HL-60 (cell line): Measurements from ENCODE around the gene HOXD12.

ENCODE experiments used
- DNase-seq, 2 experiments: peaks; one replicate each; pipeline ENCODE4 v3.0.0-alpha.2; 2010 to 2020; ENCODE audit warnings: low read depth in 1 of 2, low spot score in 1 of 2
- H3K27ac ChIP-seq: fragments of 250-450 bp; sonication (Bioruptor Pico); replicated peaks from 2 replicates; pipeline ENCODE4 v1.5.1; 2020; ENCODE audit warnings: mild to moderate bottlenecking, moderate library complexity
- H3K27me3 ChIP-seq: fragments of 250-450 bp; sonication (Bioruptor Pico); 2 replicates; pipeline ENCODE4 v1.5.1; 2021; ENCODE audit warnings: mild to moderate bottlenecking, moderate library complexity; ENCODE audit not compliant: insufficient read depth, poor library complexity, severe bottlenecking
- H3K4me3 ChIP-seq: replicated peaks from 2 replicates; pipeline ENCODE4 v1.5.1; 2011; ENCODE audit warnings: mild to moderate bottlenecking, control low read depth, low read length; ENCODE audit not compliant: insufficient read depth
- GABPA ChIP-seq: IDR thresholded peaks from 2 replicates; pipeline ENCODE4 v1.6.1; 2012; ENCODE audit warnings: low read depth
- POLR2AphosphoS5 ChIP-seq: IDR thresholded peaks from 2 replicates; pipeline ENCODE4 v1.6.1; 2012; ENCODE audit warnings: low read depth
- SPI1 ChIP-seq: IDR thresholded peaks from 2 replicates; pipeline ENCODE4 v1.6.1; 2012; ENCODE audit warnings: low read depth, mild to moderate bottlenecking, borderline replicate concordance
- TF ChIP-seq, protein P1 (sequence below): IDR thresholded peaks from 2 replicates; pipeline ENCODE4 v1.6.1; 2012; ENCODE audit warnings: low read depth; ENCODE audit not compliant: insufficient replicate concordance
- TF ChIP-seq, protein P2 (sequence below): IDR thresholded peaks from one replicate; pipeline ENCODE4 v1.5.1; 2011; ENCODE audit warnings: low read length, control low read depth, inconsistent platforms; ENCODE audit not compliant: insufficient read depth

The HOXD12 gene

DNA sequence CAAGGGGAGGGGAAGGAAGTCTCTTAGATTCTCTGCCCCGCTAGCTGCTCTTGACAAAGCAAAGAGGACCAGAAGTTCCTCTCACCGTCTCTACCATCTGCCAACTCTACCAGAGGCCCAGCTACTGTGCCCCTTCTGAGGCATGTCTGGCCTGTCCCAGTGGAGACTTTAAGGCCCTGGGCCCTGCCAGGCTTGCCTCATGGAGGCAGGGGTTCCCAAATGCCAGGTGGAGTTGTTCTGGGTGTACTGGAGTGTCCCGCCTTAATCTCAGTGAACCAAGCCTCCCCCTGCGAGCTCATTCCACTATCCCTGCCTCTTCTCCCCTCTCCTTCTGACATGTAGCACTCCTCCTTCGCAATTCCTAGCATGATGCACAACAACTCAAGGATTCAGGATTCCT, 2.2 kb downstream of the HOXD12 start:
- no peak overlapping the region for H3K27ac ChIP-seq
- no peak overlapping the region for H3K4me3 ChIP-seq
- H3K27me3 ChIP-seq, result peaks cover 82% of the 10 kb centered on the region
- DNase-seq, result no peak
- TF ChIP-seq, protein P1, sequence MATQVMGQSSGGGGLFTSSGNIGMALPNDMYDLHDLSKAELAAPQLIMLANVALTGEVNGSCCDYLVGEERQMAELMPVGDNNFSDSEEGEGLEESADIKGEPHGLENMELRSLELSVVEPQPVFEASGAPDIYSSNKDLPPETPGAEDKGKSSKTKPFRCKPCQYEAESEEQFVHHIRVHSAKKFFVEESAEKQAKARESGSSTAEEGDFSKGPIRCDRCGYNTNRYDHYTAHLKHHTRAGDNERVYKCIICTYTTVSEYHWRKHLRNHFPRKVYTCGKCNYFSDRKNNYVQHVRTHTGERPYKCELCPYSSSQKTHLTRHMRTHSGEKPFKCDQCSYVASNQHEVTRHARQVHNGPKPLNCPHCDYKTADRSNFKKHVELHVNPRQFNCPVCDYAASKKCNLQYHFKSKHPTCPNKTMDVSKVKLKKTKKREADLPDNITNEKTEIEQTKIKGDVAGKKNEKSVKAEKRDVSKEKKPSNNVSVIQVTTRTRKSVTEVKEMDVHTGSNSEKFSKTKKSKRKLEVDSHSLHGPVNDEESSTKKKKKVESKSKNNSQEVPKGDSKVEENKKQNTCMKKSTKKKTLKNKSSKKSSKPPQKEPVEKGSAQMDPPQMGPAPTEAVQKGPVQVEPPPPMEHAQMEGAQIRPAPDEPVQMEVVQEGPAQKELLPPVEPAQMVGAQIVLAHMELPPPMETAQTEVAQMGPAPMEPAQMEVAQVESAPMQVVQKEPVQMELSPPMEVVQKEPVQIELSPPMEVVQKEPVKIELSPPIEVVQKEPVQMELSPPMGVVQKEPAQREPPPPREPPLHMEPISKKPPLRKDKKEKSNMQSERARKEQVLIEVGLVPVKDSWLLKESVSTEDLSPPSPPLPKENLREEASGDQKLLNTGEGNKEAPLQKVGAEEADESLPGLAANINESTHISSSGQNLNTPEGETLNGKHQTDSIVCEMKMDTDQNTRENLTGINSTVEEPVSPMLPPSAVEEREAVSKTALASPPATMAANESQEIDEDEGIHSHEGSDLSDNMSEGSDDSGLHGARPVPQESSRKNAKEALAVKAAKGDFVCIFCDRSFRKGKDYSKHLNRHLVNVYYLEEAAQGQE, result no peak
- TF ChIP-seq SPI1 (no peak), POLR2AphosphoS5 (no peak), GABPA (no peak)
- TF ChIP-seq, protein P2, sequence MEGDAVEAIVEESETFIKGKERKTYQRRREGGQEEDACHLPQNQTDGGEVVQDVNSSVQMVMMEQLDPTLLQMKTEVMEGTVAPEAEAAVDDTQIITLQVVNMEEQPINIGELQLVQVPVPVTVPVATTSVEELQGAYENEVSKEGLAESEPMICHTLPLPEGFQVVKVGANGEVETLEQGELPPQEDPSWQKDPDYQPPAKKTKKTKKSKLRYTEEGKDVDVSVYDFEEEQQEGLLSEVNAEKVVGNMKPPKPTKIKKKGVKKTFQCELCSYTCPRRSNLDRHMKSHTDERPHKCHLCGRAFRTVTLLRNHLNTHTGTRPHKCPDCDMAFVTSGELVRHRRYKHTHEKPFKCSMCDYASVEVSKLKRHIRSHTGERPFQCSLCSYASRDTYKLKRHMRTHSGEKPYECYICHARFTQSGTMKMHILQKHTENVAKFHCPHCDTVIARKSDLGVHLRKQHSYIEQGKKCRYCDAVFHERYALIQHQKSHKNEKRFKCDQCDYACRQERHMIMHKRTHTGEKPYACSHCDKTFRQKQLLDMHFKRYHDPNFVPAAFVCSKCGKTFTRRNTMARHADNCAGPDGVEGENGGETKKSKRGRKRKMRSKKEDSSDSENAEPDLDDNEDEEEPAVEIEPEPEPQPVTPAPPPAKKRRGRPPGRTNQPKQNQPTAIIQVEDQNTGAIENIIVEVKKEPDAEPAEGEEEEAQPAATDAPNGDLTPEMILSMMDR, result no peak

DNA sequence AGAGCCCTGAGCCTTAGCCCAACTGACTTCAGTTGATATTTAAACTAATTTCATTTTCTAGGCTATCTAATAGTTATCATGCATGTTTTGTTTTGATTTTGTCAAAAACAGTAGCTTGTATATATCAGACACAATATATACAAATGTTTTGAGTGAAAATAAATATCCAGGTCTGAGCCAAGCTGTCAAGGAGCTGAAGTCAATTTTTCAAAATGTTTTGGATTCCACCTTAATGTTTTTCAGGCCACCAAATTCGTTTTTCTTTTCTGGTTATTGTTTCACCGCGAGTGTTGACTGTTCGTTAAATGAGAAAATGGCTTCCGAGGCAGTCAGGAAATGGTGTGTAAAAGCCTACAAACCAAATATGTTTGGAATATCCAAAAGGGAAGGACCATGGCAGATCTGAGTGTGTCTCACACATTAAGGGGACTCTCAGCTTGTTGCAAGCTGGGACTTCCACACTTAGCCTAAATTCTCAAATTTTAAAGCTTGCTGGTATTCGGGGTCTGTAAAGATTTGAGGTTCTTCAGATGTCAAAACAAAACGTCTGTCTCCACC, 2.8 kb downstream of the HOXD12 start:
- TF ChIP-seq, protein P2, result no peak
- TF ChIP-seq, protein P1, result no peak
- TF ChIP-seq POLR2AphosphoS5 (no peak), SPI1 (no peak), GABPA (no peak)
- H3K4me3 ChIP-seq, result no peak overlapping the region
- H3K27me3 ChIP-seq, result peaks cover 84% of the 10 kb centered on the region
- H3K27ac ChIP-seq, result no peak overlapping the region
- DNase-seq, result no peak

DNA sequence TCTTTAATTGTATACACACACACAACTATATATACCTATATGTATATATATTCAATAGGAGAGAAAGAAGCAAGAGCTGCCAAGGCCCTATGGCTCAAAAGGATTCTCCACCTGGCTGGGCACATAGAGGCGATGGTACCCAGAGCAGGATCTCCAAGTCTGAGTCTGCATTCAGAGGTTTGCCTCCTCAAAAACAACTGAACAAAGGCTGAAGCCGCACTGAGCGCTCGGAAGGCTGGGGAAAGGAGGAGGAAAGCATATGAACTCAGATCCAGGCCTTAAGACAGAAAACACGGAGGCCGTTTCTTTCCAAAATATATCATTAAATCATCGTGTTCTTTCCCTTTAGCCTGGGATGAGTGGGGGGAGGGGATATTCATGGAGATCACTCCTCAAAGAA, 3.6 kb downstream of the HOXD12 start:
- TF ChIP-seq SPI1 (no peak), GABPA (no peak), POLR2AphosphoS5 (no peak)
- TF ChIP-seq, protein P1, result no peak
- TF ChIP-seq, protein P2, result no peak
- H3K27me3 ChIP-seq, result peaks cover 81% of the 10 kb centered on the region
- no peak overlapping the region for H3K4me3 ChIP-seq
- no peak overlapping the region for H3K27ac ChIP-seq
- no peak for DNase-seq
